Central memory CD4-positive, alpha-beta T cell (primary cell): ENCODE data around the gene LURAP1L.
"Not testable (repeated sequence)": the region's sequence is repeated elsewhere in the genome, so short reads cannot be mapped to it uniquely, and the experiment has no call there.

Source experiments
- DNase-seq: peaks from one replicate; pipeline ENCODE4 v3.0.0; 2022

LURAP1L gene

GRCh38 chr9:12862611-12863410 is 88.0 kb downstream of the LURAP1L start:
- no peak for DNase-seq

- DNase-seq, result no peak
Observed at GRCh38 chr9:12863618-12864017, 88.8 kb downstream of the LURAP1L start.

GRCh38 chr9:12865380-12865779 is 90.6 kb downstream of the LURAP1L start:
- DNase-seq, result not testable (repeated sequence)
